Neural cell (in vitro differentiated cells): ENCODE results near the gene IL3. TPM values are rescaled to one million over a fixed set of nuclear protein-coding genes. Genes with fewer than 3 reads are reported as not detected.

Source experiments
- H2AFZ ChIP-seq: fragments of 200-600, 300-800 bp; sonication (generic), shearing (Covaris generic); 2 replicates; pipeline ENCODE4 v1.6.0; 2014; ENCODE audit warnings: low read depth, mild to moderate bottlenecking, antibody characterized with exemption, low read length, moderate library complexity
- H3F3A ChIP-seq: fragments of 200-600 bp; shearing (Covaris generic); 2 replicates; pipeline ENCODE4 v1.6.1; 2016; ENCODE audit warnings: mild to moderate bottlenecking, moderate library complexity, mixed read lengths, antibody characterized with exemption, low read length; ENCODE audit not compliant: insufficient read depth, poor library complexity, severe bottlenecking
- H3K27ac ChIP-seq: fragments of 200-600, 300-800 bp; sonication (generic), shearing (Covaris generic); 2 replicates; pipeline ENCODE4 v1.5.1; 2014; ENCODE audit warnings: mild to moderate bottlenecking, low read length, moderate library complexity
- H3K27me3 ChIP-seq: fragments of 300-800, 200-600 bp; sonication (generic), shearing (Covaris generic); 2 replicates; pipeline ENCODE4 v1.6.0; 2014; ENCODE audit warnings: mild to moderate bottlenecking, low read depth, low read length, moderate library complexity; ENCODE audit not compliant: insufficient read depth
- H3K36me3 ChIP-seq: fragments of 300-800, 200-600 bp; sonication (generic), shearing (Covaris generic); 2 replicates; pipeline ENCODE4 v1.5.1; 2014; ENCODE audit warnings: mild to moderate bottlenecking, antibody characterized with exemption, low read length, moderate library complexity; ENCODE audit not compliant: insufficient read depth
- H3K4me2 ChIP-seq: fragments of 300-800, 200-600 bp; sonication (generic), shearing (Covaris generic); 2 replicates; pipeline ENCODE4 v1.6.0; 2014; ENCODE audit warnings: mild to moderate bottlenecking, low read length
- H3K4me3 ChIP-seq: fragments of 300-800, 200-600 bp; sonication (generic), shearing (Covaris generic); 2 replicates; pipeline ENCODE4 v1.5.1; 2014; ENCODE audit warnings: mild to moderate bottlenecking, low read length, moderate library complexity
- H3K79me2 ChIP-seq: fragments of 200-600 bp; shearing (Covaris generic); replicated peaks from 2 replicates; pipeline ENCODE4 v1.6.0; 2014; ENCODE audit warnings: mild to moderate bottlenecking, low read length, moderate library complexity; ENCODE audit not compliant: insufficient read depth
- H3K9ac ChIP-seq: fragments of 300-800, 200-600 bp; sonication (generic), shearing (Covaris generic); 2 replicates; pipeline ENCODE4 v1.6.1; 2016; ENCODE audit warnings: mild to moderate bottlenecking, low read length, mixed read lengths
- H3K9me2 ChIP-seq: fragments of 200-600 bp; shearing (Covaris generic); 2 replicates; pipeline ENCODE4 v1.6.1; 2016; ENCODE audit warnings: mild to moderate bottlenecking, low read length, mixed read lengths; ENCODE audit not compliant: insufficient read depth
- H3K9me3 ChIP-seq: fragments of 200-600, 300-800 bp; sonication (generic), shearing (Covaris generic); 2 replicates; pipeline ENCODE4 v1.6.1; 2016; ENCODE audit warnings: mild to moderate bottlenecking, mixed run types, low read length, moderate library complexity, mixed read lengths
- H4K20me1 ChIP-seq: fragments of 200-600 bp; shearing (Covaris generic); 2 replicates; pipeline ENCODE4 v1.6.1; 2016; ENCODE audit warnings: mild to moderate bottlenecking, mixed run types; ENCODE audit not compliant: insufficient read depth
- EP300 ChIP-seq: fragments of 450-650 bp; conservative IDR thresholded peaks from 2 replicates; pipeline ENCODE4 v1.6.1; 2014; ENCODE audit warnings: antibody characterized with exemption, mild to moderate bottlenecking, moderate library complexity; ENCODE audit not compliant: poor library complexity, severe bottlenecking
- EZH2 ChIP-seq: fragments of 200-600, 300-800 bp; shearing (Covaris generic), sonication (generic); IDR thresholded peaks from 2 replicates; pipeline ENCODE4 v1.6.1; 2014; ENCODE audit warnings: antibody characterized with exemption, low read length, borderline replicate concordance, mild to moderate bottlenecking; ENCODE audit not compliant: insufficient read depth, poor library complexity, severe bottlenecking
- MXI1 ChIP-seq: fragments of 450-650 bp; conservative IDR thresholded peaks from 2 replicates; pipeline ENCODE4 v1.6.1; 2014; ENCODE audit warnings: antibody characterized with exemption, mild to moderate bottlenecking; ENCODE audit not compliant: poor library complexity, severe bottlenecking
- POLR2AphosphoS5 ChIP-seq: IDR thresholded peaks from 2 replicates; pipeline ENCODE4 v1.6.1; 2012
- RAD21 ChIP-seq: fragments of 450-650 bp; conservative IDR thresholded peaks from 2 replicates; pipeline ENCODE4 v1.6.1; 2014; ENCODE audit warnings: antibody characterized with exemption, mild to moderate bottlenecking, moderate library complexity
- SMC3 ChIP-seq: fragments of 450-650 bp; conservative IDR thresholded peaks from 2 replicates; pipeline ENCODE4 v1.6.1; 2014; ENCODE audit warnings: antibody characterized with exemption, mild to moderate bottlenecking, moderate library complexity; ENCODE audit not compliant: poor library complexity
- TAF1 ChIP-seq: IDR thresholded peaks from 2 replicates; pipeline ENCODE4 v1.6.1; 2012; ENCODE audit warnings: low read depth
- polyA plus RNA-seq: library from polyadenylated mRNA; depleted of rRNA; stranded (reverse); fragments of >200 nt; gene quantifications from 2 replicates; pipeline ENCODE4 v1.2.3, GENCODE V29; 2014
- TF ChIP-seq, protein P1 (sequence below): IDR thresholded peaks from 2 replicates; pipeline ENCODE4 v1.6.1; 2012; ENCODE audit warnings: borderline replicate concordance
- TF ChIP-seq, protein P2 (sequence below): fragments of 450-650 bp; IDR thresholded peaks from 2 replicates; pipeline ENCODE4 v1.5.1; 2014; ENCODE audit warnings: antibody characterized with exemption, mild to moderate bottlenecking, moderate library complexity; ENCODE audit not compliant: poor library complexity, severe bottlenecking

The IL3 gene
- polyA plus RNA-seq, 1 donor from 2014 or later: not detected

DNA sequence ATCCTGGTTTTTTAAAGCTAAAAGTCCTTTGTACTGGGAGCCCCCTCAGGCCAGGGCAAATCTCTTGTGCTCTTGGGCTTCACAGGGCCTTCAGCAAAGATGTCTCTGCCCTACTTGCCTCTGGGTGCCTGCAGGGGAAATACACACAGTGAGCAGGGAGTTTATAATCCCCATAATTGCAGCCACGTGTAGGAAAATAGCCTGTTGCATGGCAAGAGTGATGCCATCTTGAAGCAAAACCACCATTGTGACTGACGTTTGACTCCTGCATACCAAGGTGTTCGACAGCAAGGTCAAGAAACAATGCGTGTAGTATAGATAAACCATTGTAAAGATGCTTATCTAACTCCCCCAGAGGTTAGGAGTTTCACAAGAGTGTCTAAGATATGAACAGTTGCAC is 11.4 kb upstream of the IL3 start:
- Histone ChIP-seq H3K36me3 (no peaks in the 10 kb centered on the region), H4K20me1 (no peaks in the 10 kb centered on the region), H3K4me2 (no peak overlapping the region), H3F3A (no peaks in the 10 kb centered on the region), H3K27ac (no peak overlapping the region), H3K9me3 (no peaks in the 10 kb centered on the region), H3K9me2 (no peaks in the 10 kb centered on the region), H3K79me2 (no peaks in the 10 kb centered on the region), H3K4me3 (no peak overlapping the region), H3K27me3 (no peaks in the 10 kb centered on the region), H3K9ac (no peak overlapping the region), H2AFZ (no peak overlapping the region)
- no peak for TF ChIP-seq TAF1

DNA sequence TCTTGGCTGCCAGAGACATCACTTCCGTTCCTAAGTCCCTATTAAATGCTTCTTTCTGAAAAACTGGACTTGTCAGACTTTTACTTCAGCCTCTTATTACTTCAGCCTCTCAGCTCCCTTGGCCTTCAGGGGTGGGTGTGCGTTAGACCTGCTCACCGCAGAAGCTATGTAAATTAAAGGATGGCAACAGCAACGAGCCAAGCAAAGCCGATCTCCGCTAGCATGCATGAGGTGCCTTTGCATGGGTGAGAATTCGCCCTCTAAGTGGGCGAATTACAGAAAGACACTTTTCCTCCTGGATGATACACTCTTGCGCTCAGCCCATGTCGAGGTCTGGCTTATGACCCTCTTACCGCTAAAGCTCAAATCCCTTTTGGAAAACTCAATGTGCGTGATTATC is 10.9 kb upstream of the IL3 start:
- H3K4me2 ChIP-seq: no peak overlapping the region
- no peaks in the 10 kb centered on the region for H3K9me3 ChIP-seq
- H3K27me3 ChIP-seq: no peaks in the 10 kb centered on the region
- no peaks in the 10 kb centered on the region for H4K20me1 ChIP-seq
- H3K79me2 ChIP-seq: no peaks in the 10 kb centered on the region
- H3F3A ChIP-seq: no peaks in the 10 kb centered on the region
- no peak overlapping the region for H3K4me3 ChIP-seq
- H3K9me2 ChIP-seq: no peaks in the 10 kb centered on the region
- H3K9ac ChIP-seq: no peak overlapping the region
- H3K36me3 ChIP-seq: no peaks in the 10 kb centered on the region
- no peak overlapping the region for H2AFZ ChIP-seq
- TF ChIP-seq, protein P1, sequence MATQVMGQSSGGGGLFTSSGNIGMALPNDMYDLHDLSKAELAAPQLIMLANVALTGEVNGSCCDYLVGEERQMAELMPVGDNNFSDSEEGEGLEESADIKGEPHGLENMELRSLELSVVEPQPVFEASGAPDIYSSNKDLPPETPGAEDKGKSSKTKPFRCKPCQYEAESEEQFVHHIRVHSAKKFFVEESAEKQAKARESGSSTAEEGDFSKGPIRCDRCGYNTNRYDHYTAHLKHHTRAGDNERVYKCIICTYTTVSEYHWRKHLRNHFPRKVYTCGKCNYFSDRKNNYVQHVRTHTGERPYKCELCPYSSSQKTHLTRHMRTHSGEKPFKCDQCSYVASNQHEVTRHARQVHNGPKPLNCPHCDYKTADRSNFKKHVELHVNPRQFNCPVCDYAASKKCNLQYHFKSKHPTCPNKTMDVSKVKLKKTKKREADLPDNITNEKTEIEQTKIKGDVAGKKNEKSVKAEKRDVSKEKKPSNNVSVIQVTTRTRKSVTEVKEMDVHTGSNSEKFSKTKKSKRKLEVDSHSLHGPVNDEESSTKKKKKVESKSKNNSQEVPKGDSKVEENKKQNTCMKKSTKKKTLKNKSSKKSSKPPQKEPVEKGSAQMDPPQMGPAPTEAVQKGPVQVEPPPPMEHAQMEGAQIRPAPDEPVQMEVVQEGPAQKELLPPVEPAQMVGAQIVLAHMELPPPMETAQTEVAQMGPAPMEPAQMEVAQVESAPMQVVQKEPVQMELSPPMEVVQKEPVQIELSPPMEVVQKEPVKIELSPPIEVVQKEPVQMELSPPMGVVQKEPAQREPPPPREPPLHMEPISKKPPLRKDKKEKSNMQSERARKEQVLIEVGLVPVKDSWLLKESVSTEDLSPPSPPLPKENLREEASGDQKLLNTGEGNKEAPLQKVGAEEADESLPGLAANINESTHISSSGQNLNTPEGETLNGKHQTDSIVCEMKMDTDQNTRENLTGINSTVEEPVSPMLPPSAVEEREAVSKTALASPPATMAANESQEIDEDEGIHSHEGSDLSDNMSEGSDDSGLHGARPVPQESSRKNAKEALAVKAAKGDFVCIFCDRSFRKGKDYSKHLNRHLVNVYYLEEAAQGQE: no peak
- TF ChIP-seq RAD21 (no peak), POLR2AphosphoS5 (no peak), MXI1 (no peak), SMC3 (no peak), EP300 (no peak), TAF1 (no peak), EZH2 (no peak)
- TF ChIP-seq, protein P2, sequence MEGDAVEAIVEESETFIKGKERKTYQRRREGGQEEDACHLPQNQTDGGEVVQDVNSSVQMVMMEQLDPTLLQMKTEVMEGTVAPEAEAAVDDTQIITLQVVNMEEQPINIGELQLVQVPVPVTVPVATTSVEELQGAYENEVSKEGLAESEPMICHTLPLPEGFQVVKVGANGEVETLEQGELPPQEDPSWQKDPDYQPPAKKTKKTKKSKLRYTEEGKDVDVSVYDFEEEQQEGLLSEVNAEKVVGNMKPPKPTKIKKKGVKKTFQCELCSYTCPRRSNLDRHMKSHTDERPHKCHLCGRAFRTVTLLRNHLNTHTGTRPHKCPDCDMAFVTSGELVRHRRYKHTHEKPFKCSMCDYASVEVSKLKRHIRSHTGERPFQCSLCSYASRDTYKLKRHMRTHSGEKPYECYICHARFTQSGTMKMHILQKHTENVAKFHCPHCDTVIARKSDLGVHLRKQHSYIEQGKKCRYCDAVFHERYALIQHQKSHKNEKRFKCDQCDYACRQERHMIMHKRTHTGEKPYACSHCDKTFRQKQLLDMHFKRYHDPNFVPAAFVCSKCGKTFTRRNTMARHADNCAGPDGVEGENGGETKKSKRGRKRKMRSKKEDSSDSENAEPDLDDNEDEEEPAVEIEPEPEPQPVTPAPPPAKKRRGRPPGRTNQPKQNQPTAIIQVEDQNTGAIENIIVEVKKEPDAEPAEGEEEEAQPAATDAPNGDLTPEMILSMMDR: no peak
- no peak overlapping the region for H3K27ac ChIP-seq

DNA sequence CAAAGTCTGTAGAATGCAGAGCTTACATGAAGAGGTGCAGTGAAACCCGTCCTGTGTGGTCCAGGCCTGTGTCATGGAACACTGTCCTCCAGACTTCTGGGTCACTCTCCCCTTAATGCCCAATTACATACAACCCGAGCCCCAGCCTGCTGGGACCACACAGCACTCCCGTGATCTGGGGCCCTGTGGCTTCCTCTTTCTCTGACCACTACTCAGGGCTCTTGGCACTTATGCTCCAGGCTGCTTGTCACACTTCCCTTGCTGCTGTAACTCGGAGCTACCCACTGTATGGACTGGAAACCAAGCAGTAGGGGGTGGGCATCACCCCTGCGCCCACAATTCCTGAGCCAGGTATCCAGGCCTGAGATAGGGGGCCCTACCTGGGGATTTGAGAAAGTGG is 10.3 kb upstream of the IL3 start:
- Histone ChIP-seq H4K20me1 (no peaks in the 10 kb centered on the region), H3K9ac (no peak overlapping the region)
- TF ChIP-seq RAD21: no peak
- TF ChIP-seq MXI1: no peak
- TF ChIP-seq POLR2AphosphoS5: no peak
- TF ChIP-seq EZH2: no peak
- TF ChIP-seq, protein P2: no peak
- no peak for TF ChIP-seq TAF1
- TF ChIP-seq SMC3: no peak
- TF ChIP-seq, protein P1: no peak
- TF ChIP-seq EP300: no peak

More for the DNA sequence above, 10.3 kb upstream of the IL3 start:
- H3K4me3 ChIP-seq: no peak overlapping the region
- H2AFZ ChIP-seq: no peak overlapping the region
- no peak overlapping the region for H3K4me2 ChIP-seq
- H3K79me2 ChIP-seq: no peaks in the 10 kb centered on the region
- H3K9me2 ChIP-seq: no peaks in the 10 kb centered on the region
- H3K27ac ChIP-seq: no peak overlapping the region
- H3K27me3 ChIP-seq: no peaks in the 10 kb centered on the region
- H3F3A ChIP-seq: no peaks in the 10 kb centered on the region
- H3K9me3 ChIP-seq: no peaks in the 10 kb centered on the region
- H3K36me3 ChIP-seq: no peaks in the 10 kb centered on the region
